ENCODE data around the gene MGLL.
"Not testable (repeated sequence)": the region's sequence is repeated elsewhere in the genome, so short reads cannot be mapped to it uniquely, and the experiment has no call there.

MGLL gene

GRCh38 chr3:127687228-127687737 lies 135.0 kb downstream of the MGLL start:
- intact Hi-C loops (cut with DNase I), result no loop called here
- DNase-seq, result no peak

- no peak for DNase-seq
- intact Hi-C loops (cut with DNase I), result no loop called here
Measured at GRCh38 chr3:127686512-127686894, 135.8 kb downstream of the MGLL start.

DNA sequence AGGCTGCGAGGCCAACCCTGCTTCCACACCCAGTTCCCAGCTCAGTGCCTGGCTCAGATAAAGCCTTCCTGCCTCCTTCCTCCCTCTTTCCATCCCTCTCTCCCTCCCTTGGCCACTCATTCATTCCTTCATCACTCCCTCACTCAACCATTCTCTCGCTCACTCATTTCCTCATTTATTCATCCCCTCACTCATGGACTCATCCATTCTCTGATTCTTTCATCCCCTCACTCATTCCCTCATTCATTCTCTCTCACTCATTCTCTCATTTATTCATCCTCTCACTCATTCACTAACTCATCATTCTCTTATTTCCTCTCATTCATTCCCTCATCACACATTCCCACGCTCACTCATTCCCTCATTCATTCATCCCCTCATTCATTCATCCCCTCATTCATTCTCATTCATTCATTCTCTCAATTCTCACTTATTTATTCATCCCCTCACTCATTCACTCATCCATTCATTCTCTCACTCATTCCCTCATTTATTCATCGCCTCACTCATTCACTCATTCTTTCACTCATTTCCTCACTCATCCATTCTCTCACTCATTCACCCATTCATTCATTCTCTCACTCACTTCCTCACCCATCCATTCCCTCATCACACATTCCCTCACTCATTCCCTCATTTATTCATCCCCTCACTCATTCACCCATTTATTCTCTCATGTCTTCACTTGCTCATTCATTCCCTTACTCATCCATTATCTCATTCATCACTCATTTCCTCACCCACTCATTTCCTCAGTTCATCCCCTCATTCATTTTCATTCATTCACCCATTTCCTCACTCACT lies 136.4 kb downstream of the MGLL start:
- intact Hi-C loops (cut with DNase I), result no loop called here
- peak in 1 of 10 donors; percentile 4 for DNase-seq

DNA sequence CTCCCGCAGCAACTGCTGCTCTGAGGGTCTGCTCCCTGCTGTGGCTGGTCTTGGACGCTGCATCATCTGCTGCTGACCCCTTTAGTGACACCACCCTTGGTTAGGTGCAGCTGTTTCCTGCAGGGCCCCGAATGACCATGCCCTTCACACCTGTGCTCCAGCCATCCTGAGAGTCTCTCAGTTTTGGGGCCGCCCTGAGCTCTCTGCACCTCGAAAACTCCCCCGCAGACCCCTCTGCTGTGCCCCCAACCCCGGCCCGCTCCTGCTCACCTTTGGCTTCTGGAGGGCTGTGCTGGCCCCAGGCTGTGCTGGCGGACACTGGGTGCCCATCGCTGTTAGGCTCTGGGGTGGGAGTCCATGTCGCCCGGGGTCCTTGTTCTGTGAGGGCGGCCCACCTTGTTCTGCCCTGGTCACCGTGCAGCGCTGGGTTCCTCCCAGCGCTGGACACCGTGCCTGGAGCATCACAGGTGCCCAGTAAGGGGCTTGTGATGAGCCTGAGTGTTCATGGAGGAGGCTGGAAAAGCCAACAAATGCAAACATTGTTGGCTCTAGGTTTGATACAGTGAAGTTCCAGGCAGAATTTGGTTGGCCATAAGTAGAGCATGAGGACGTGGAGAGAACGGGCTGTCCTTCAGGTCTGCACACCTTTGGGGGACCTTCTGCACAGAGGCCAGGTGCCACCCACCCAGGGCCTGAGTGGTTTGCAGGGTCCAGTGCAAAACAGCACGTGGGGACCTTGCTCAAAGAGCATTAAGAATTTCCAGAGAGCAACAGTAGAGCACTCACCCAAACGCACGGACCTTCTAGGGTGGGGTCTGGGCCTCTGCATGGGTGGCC lies 137.2 kb downstream of the MGLL start:
- intact Hi-C loops (cut with DNase I), result no loop called here
- peak in 8 of 10 donors; percentile 1 to 79 (median 12) for DNase-seq

- intact Hi-C loops (cut with DNase I), result no loop called here
- DNase-seq, result peak in 6 of 10 donors; percentile 2 to 55 (median 28)
Measured at GRCh38 chr3:127682561-127682960, 139.8 kb downstream of the MGLL start.

GRCh38 chr3:127682175-127682554 lies 140.2 kb downstream of the MGLL start:
- peak in 4 of 10 donors; percentile 1 to 51 (median 10) for DNase-seq
- intact Hi-C loops (cut with DNase I), result not testable (repeated sequence)

GRCh38 chr3:127680798-127681221 lies 141.5 kb downstream of the MGLL start:
- DNase-seq, result peak in 6 of 10 donors; percentile 1 to 78 (median 18)
- intact Hi-C loops (cut with DNase I), result no loop called here

DNA sequence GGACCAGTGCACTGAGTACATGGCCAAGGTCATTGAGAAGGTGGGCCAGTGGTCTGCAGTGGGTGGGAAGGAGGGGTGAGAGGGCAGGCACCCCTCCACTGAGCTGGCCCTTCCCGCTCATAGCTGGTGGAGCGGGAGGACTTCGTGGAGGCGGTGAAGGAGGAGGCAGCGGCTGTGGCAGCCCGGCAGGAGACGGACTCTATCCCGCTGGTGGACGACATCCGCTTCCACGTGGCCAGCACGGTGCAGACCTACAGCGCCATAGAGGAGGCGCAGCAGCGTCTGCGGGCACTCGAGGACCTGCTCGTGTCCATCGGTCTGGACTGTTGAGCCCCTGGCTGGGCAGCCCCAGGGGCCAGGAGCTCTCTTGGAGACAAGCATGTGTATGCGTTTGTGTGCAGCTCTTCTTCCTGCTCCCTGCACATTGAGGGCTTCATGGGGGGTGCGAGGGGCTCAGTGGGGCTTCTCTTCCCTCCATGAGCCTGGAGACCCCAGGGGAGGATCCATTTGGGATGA lies 142.1 kb downstream of the MGLL start:
- peak in 8 of 10 donors; percentile 4 to 81 (median 20) for DNase-seq
- intact Hi-C loops (cut with DNase I), result no loop called here

DNA sequence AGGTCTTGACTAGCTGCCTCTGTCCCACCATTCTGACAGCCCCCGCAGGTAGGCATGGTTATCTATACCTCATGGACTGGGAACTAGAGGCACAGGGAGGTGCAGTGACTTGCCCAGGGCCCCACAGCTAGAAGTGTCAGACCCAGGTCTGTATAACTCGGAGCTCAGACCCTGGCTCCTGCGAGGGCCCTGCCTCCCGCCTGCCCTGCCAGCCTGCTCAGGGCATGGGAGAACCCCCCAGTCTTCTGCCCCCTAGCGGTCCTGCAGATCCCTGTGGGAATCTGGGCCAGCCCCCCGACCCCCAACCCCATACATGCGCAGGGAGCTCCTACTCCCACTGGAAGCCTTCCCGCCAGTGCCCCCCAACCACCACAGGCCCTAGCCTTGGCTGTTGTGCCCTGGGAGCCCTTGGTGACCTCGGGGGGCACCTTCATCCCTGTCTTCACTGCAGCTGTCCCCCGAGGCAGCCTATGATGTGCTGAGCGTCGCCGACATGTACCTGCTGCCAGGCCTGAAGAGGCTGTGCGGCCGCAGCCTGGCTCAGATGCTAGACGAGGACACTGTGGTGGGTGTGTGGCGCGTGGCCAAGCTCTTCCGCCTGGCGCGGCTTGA lies 142.7 kb downstream of the MGLL start:
- DNase-seq, result peak in 8 of 10 donors; percentile 2 to 74 (median 11)
- intact Hi-C loops (cut with DNase I), result no loop called here

- DNase-seq, result peak in 9 of 10 donors; percentile 1 to 76 (median 14)
- intact Hi-C loops (cut with DNase I), result no loop called here
Measured at GRCh38 chr3:127678611-127679533, 143.4 kb downstream of the MGLL start.

DNA sequence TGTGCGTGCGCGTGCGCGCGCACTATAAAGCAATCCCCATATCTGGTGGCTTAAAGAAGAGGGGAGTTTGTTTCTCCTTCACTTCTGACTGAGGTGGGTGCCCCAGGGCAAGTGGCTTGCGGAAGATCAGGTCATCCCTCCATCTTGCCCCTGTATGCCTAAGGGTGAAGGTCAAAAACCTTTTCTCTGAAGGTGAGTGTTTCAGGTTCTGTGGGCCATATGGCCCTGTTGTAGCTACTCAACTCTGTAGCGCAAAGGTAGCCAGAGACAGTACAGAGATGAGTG lies 144.1 kb downstream of the MGLL start:
- intact Hi-C loops (cut with DNase I), result no loop called here
- peak in 1 of 10 donors; percentile 22 for DNase-seq

- intact Hi-C loops (cut with DNase I), result no loop called here
- DNase-seq, result peak in 9 of 10 donors; percentile 1 to 81 (median 8)
Measured at GRCh38 chr3:127677541-127678314, 144.6 kb downstream of the MGLL start.

DNA sequence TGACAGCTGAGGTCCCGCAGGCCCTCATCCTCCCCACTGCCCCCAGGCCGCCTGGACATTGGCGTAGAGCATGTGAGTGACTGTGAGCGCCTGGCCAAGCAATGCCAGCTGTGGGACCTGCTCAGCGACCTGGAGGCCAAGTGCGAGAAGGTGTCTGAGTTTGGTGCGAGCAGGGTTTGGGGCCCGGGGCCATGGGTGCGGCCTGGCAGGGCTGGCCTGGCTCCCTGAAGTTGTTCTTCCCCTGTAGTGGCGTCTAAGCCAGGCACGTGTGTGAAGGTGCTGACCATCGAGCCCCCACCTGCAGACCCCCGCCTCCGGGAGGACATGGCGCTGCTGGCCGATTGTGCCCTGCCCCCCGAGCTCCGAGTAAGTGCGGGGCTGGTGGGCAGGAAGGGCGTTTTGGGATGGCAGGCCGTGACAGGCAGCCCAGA lies 145.4 kb downstream of the MGLL start:
- DNase-seq, result peak in 7 of 10 donors; percentile 4 to 79 (median 13)
- intact Hi-C loops (cut with DNase I), result no loop called here

- intact Hi-C loops (cut with DNase I), result no loop called here
- DNase-seq, result peak in 5 of 10 donors; percentile 3 to 65 (median 7)
Measured at GRCh38 chr3:127676456-127676855, 145.9 kb downstream of the MGLL start.

- intact Hi-C loops (cut with DNase I), result no loop called here
- peak in 8 of 10 donors; percentile 1 to 82 (median 10) for DNase-seq
Measured at GRCh38 chr3:127675651-127676391, 146.5 kb downstream of the MGLL start.

- peak in 8 of 10 donors; percentile 5 to 64 (median 12) for DNase-seq
- intact Hi-C loops (cut with DNase I), result no loop called here
Measured at GRCh38 chr3:127674790-127675189, 147.5 kb downstream of the MGLL start.

DNA sequence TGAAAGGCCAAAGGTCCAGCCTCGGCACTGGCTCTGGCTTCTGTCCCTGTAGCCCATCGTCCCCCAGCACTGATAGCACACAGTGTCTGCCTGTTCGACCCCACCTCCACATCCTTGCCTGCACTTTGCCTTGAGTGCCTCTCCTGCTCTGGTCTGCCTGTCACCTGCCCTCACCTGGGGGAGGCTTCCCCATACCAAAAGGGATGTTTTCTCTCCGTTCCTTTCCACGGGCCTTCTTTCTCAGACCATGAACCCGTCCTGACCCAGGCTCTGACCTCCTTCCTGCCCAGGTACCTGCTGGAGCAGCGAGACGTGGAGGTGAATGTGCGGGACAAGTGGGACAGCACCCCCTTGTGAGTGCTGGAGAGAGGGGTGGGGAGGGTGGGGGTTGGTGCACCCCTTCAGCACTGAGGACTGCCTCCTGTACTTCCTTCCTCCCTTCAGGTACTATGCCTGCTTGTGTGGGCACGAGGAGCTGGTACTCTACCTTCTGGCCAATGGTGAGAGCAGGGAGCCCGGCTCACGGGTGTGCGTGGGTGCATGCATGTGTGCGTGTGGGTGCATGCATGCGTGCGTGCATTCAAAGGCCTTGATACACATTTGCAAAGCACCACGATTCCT lies 148.1 kb downstream of the MGLL start:
- intact Hi-C loops (cut with DNase I), result no loop called here
- peak; percentile 12 to 90 (median 58) for DNase-seq
